ENCODE data around the gene MYLK.

DNA sequence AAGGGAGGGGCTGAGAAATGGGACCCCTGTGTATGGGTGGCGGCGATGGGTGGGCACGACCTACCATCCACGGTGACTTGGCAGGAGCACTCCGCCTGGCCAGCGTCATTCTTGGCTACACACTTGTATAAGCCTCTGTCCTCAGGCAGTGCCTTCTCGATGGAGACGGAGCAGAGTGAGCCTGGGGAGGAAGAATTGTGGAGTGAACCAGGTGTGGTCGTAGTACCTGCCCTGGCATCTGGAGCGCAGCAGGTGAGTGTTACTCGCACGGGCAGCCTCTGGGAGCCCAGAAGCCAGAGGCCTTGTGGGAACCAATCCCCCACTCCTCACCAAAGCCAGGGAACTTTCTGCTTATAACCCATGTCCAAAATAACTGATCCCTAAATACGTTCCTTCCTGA is 191.5 kb downstream of the MYLK start:
- TF ChIP-seq CTCF (IDR thresholded peaks at IDR 0.05) (no peak), EZH2 (IDR thresholded peaks at IDR 0.05; ENCODE audit: borderline replicate concordance, insufficient read depth, low read depth, low read length, poor library complexity, severe bottlenecking) (no peak)

Measured in B cell (primary cell).